ENCODE measurements around the gene RRP1.

Gene RRP1

DNA sequence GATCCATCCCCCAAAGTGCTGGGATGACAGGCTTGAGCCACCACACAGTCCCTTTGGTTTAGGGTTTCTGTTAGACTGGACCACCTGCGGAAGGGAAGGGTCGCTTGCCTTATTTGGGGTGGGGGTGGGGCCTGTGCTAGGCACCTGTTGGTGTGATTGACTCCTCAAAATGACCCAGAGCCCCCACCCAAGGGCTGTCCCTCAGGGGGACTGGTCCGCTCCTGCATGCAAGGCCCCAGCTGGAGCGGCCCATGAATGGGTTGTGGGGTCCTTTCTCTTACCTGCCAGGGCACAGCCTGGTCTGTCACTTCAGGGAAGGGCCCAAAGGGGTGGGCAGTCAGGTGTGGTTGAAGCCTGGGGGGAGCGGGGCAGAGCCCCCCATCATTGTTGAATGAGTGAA is 11.4 kb upstream of the RRP1 start:
- Histone ChIP-seq H2BK5ac (ENCODE audit: low read depth, low read length, poor library complexity) (no peak overlapping the region), H3K23ac (ENCODE audit: low read length) (no peak overlapping the region), H4K12ac (ENCODE audit: low read depth, low read length) (no peak overlapping the region), H3K4me3 (ENCODE audit: low read depth, low read length) (no peak overlapping the region), H3K14ac (ENCODE audit: low read length) (no peak overlapping the region), H3K18ac (ENCODE audit: low read length) (no peak overlapping the region), H3K9me3 (ENCODE audit: insufficient read depth, low read depth, low read length) (no peaks in the 10 kb centered on the region), H2AFZ (ENCODE audit: insufficient read depth, low read length, poor library complexity) (no peak overlapping the region), H4K91ac (ENCODE audit: low read depth, low read length) (no peak overlapping the region), H3K79me2 (ENCODE audit: control insufficient read depth, insufficient read depth, low read length, poor library complexity) (peaks cover 6% of the 10 kb centered on the region), H3K36me3 (ENCODE audit: control insufficient read depth in 1 of 2, insufficient read depth in 2 of 2, low read length in 2 of 2) (peaks cover 15 to 17% of the 10 kb centered on the region in 2 experiments), H2BK12ac (ENCODE audit: low read length) (no peak overlapping the region), H3K27ac (ENCODE audit: low read depth, low read length) (no peak overlapping the region), H4K8ac (ENCODE audit: low read depth, low read length) (no peak overlapping the region), H3K9ac (ENCODE audit: low read length) (no peak overlapping the region), H3K4me2 (ENCODE audit: low read length) (no peak overlapping the region), H3K4me1 (ENCODE audit: control insufficient read depth in 1 of 2, insufficient read depth in 2 of 2, low read length in 2 of 2) (peaks cover 3% of the 10 kb centered on the region in 2 experiments), H3K79me1 (ENCODE audit: low read length) (peaks cover 7% of the 10 kb centered on the region), H3K4ac (ENCODE audit: low read depth, low read length) (no peak overlapping the region), H2AK5ac (ENCODE audit: low read length) (no peak overlapping the region), H3K27me3 (ENCODE audit: insufficient read depth, low read length) (no peaks in the 10 kb centered on the region), H2BK120ac (ENCODE audit: insufficient read depth, low read length, poor library complexity) (no peak overlapping the region)
- WGBS (ENCODE audit: extremely low coverage, insufficient coverage, insufficient read length) = no CpG with 5 or more reads among the region's 5 CpGs
- DNase-seq = no peak

DNA sequence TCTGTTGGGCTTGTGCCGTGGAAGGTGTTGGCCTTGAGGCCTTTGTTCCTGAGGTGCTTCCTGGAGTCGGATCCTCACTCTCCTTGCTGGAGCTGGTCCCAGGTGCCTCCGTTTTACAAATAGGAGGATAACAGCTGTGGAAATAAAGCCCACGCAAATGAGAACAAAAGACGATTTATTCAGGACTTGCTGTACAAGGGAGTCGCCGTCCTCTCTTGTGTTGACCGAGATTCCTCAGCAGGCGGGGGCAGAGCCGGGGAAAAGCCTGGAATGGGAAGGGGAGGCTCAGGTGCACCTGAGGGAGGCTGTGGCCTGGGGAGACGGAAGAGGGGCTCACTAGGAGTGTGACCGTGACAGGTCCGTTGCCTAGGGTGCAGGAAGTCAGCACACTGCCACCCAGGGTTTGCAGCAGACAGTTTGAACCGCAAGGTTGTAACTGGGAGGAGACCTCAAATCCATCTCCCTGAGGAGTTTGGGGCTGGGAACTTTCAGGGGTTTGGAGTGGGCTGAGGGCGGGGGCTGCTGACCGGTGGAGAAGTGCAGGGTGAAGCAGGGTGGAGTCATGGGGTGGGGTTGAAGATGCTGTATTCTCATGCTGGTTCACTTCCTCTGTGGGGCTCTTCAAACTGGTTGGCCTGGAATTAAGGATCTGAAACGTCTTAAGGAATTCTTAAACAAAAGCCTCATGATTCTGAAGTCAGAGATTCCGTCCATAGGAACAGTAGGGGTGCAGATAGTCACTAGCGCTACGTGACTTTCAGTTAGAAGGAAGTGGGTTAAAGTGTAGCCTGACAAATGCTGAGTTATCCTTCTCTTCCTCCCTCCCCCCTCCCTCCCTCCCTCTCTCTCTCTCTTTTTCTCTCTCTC is 10.7 kb upstream of the RRP1 start:
- Histone ChIP-seq H3K27ac (ENCODE audit: low read depth, low read length) (no peak overlapping the region), H2AK5ac (ENCODE audit: low read length) (no peak overlapping the region), H3K4me3 (ENCODE audit: low read depth, low read length) (no peak overlapping the region), H3K14ac (ENCODE audit: low read length) (no peak overlapping the region), H2BK12ac (ENCODE audit: low read length) (no peak overlapping the region), H4K91ac (ENCODE audit: low read depth, low read length) (no peak overlapping the region), H4K12ac (ENCODE audit: low read depth, low read length) (no peak overlapping the region), H2AFZ (ENCODE audit: insufficient read depth, low read length, poor library complexity) (no peak overlapping the region), H3K4me1 (ENCODE audit: control insufficient read depth in 1 of 2, insufficient read depth in 2 of 2, low read length in 2 of 2) (peaks cover 3% of the 10 kb centered on the region in 2 experiments), H3K27me3 (ENCODE audit: insufficient read depth, low read length) (no peaks in the 10 kb centered on the region), H3K23ac (ENCODE audit: low read length) (no peak overlapping the region), H3K79me1 (ENCODE audit: low read length) (peaks cover 7% of the 10 kb centered on the region), H3K79me2 (ENCODE audit: control insufficient read depth, insufficient read depth, low read length, poor library complexity) (peaks cover 6% of the 10 kb centered on the region), H3K18ac (ENCODE audit: low read length) (no peak overlapping the region), H4K8ac (ENCODE audit: low read depth, low read length) (no peak overlapping the region), H3K4ac (ENCODE audit: low read depth, low read length) (no peak overlapping the region), H3K4me2 (ENCODE audit: low read length) (no peak overlapping the region), H2BK5ac (ENCODE audit: low read depth, low read length, poor library complexity) (no peak overlapping the region), H3K36me3 (ENCODE audit: control insufficient read depth in 1 of 2, insufficient read depth in 2 of 2, low read length in 2 of 2) (peaks cover 8 to 10% of the 10 kb centered on the region in 2 experiments), H3K9me3 (ENCODE audit: insufficient read depth, low read depth, low read length) (no peaks in the 10 kb centered on the region), H3K9ac (ENCODE audit: low read length) (no peak overlapping the region), H2BK120ac (ENCODE audit: insufficient read depth, low read length, poor library complexity) (no peak overlapping the region)
- DNase-seq = peak in 1 of 2 donors; percentile 50
- no CpG with 5 or more reads among the region's 20 CpGs for whole genome bisulfite sequencing (ENCODE audit: extremely low coverage, insufficient coverage, insufficient read length)

GRCh38 chr21:43779660-43780059 is 9.7 kb upstream of the RRP1 start:
- H2AK5ac ChIP-seq (ENCODE audit: low read length) = no peak overlapping the region
- no peak overlapping the region for H2BK120ac ChIP-seq (ENCODE audit: insufficient read depth, low read length, poor library complexity)
- H3K4ac ChIP-seq (ENCODE audit: low read depth, low read length) = no peak overlapping the region
- no peak overlapping the region for H3K27ac ChIP-seq (ENCODE audit: low read depth, low read length)
- H3K27me3 ChIP-seq (ENCODE audit: insufficient read depth, low read length) = no peaks in the 10 kb centered on the region
- DNase-seq = peak in 1 of 2 donors; percentile 45
- no CpG with 5 or more reads among the region's 5 CpGs for WGBS (ENCODE audit: extremely low coverage, insufficient coverage, insufficient read length)
- peaks cover 7% of the 10 kb centered on the region for H3K79me1 ChIP-seq (ENCODE audit: low read length)
- no peak overlapping the region for H3K14ac ChIP-seq (ENCODE audit: low read length)
- H3K9me3 ChIP-seq (ENCODE audit: insufficient read depth, low read depth, low read length) = no peaks in the 10 kb centered on the region
- no peak overlapping the region for H2BK12ac ChIP-seq (ENCODE audit: low read length)
- no peak overlapping the region for H3K4me2 ChIP-seq (ENCODE audit: low read length)
- H4K12ac ChIP-seq (ENCODE audit: low read depth, low read length) = no peak overlapping the region
- no peak overlapping the region for H3K4me3 ChIP-seq (ENCODE audit: low read depth, low read length)
- no peak overlapping the region for H3K9ac ChIP-seq (ENCODE audit: low read length)
- H3K79me2 ChIP-seq (ENCODE audit: control insufficient read depth, insufficient read depth, low read length, poor library complexity) = peaks cover 6% of the 10 kb centered on the region
- H3K4me1 ChIP-seq (ENCODE audit: control insufficient read depth in 1 of 2, insufficient read depth in 2 of 2, low read length in 2 of 2) = peaks cover 3% of the 10 kb centered on the region in 2 experiments
- peaks cover 0 to under 1% of the 10 kb centered on the region in 2 experiments for H3K36me3 ChIP-seq (ENCODE audit: control insufficient read depth in 1 of 2, insufficient read depth in 2 of 2, low read length in 2 of 2)
- no peak overlapping the region for H3K23ac ChIP-seq (ENCODE audit: low read length)
- no peak overlapping the region for H2BK5ac ChIP-seq (ENCODE audit: low read depth, low read length, poor library complexity)
- no peak overlapping the region for H4K8ac ChIP-seq (ENCODE audit: low read depth, low read length)
- no peak overlapping the region for H4K91ac ChIP-seq (ENCODE audit: low read depth, low read length)
- H3K18ac ChIP-seq (ENCODE audit: low read length) = no peak overlapping the region
- no peak overlapping the region for H2AFZ ChIP-seq (ENCODE audit: insufficient read depth, low read length, poor library complexity)

DNA sequence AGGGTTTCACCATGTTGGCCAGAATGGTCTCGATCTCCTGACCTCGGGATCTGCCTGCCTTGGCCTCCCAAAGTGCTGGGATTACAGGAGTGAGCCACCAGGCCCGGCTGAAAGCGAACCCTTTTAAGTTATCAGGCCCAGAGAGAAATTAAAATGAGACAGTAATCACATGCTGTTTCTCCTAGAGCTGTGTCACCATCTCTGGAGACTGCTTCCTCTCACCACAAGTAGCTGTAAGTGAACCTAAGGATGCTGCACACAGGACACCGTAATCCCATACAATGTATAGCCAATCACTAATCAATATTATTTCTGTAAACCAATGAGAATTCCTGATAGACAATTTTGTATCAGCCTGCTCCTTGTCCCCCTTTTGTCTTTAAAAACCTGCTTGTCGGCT is 7.5 kb upstream of the RRP1 start:
- Histone ChIP-seq H3K79me1 (ENCODE audit: low read length) (no peaks in the 10 kb centered on the region), H2BK12ac (ENCODE audit: low read length) (no peak overlapping the region), H4K91ac (ENCODE audit: low read depth, low read length) (no peak overlapping the region), H3K27me3 (ENCODE audit: insufficient read depth, low read length) (no peaks in the 10 kb centered on the region), H3K23ac (ENCODE audit: low read length) (no peak overlapping the region), H3K4me2 (ENCODE audit: low read length) (no peak overlapping the region), H3K4ac (ENCODE audit: low read depth, low read length) (no peak overlapping the region), H4K8ac (ENCODE audit: low read depth, low read length) (no peak overlapping the region), H3K4me1 (ENCODE audit: control insufficient read depth in 1 of 2, insufficient read depth in 2 of 2, low read length in 2 of 2) (no peaks in the 10 kb centered on the region), H2AFZ (ENCODE audit: insufficient read depth, low read length, poor library complexity) (no peak overlapping the region), H3K79me2 (ENCODE audit: control insufficient read depth, insufficient read depth, low read length, poor library complexity) (no peaks in the 10 kb centered on the region), H3K4me3 (ENCODE audit: low read depth, low read length) (no peak overlapping the region), H2BK120ac (ENCODE audit: insufficient read depth, low read length, poor library complexity) (no peak overlapping the region), H4K12ac (ENCODE audit: low read depth, low read length) (no peak overlapping the region), H2BK5ac (ENCODE audit: low read depth, low read length, poor library complexity) (no peak overlapping the region), H3K18ac (ENCODE audit: low read length) (no peak overlapping the region), H3K27ac (ENCODE audit: low read depth, low read length) (no peak overlapping the region), H3K36me3 (ENCODE audit: control insufficient read depth in 1 of 2, insufficient read depth in 2 of 2, low read length in 2 of 2) (no peaks in the 10 kb centered on the region), H3K9ac (ENCODE audit: low read length) (no peak overlapping the region), H3K14ac (ENCODE audit: low read length) (no peak overlapping the region), H3K9me3 (ENCODE audit: insufficient read depth, low read depth, low read length) (peaks cover 6% of the 10 kb centered on the region), H2AK5ac (ENCODE audit: low read length) (no peak overlapping the region)
- no peak for DNase-seq
- WGBS (ENCODE audit: extremely low coverage, insufficient coverage, insufficient read length) = no CpG with 5 or more reads among the region's 6 CpGs
